LNCaP clone FGC (cell line): ENCODE measurements around the gene CCR6.

ENCODE experiments used
- DNase-seq: peaks from one replicate; pipeline ENCODE4 v3.0.0-alpha.2; 2011; ENCODE audit warnings: low read depth
- H3K4me3 ChIP-seq: 2 replicates; pipeline ENCODE4 v1.5.1; 2011; ENCODE audit warnings: mild to moderate bottlenecking, low read depth, low read length, control low read depth
- TF ChIP-seq, protein P1 (sequence below): IDR thresholded peaks from 2 replicates; pipeline ENCODE4 v1.5.1; 2012; ENCODE audit warnings: mild to moderate bottlenecking; ENCODE audit not compliant: control insufficient read depth, insufficient read depth; ENCODE audit errors: extremely low read depth

CCR6 gene

DNA sequence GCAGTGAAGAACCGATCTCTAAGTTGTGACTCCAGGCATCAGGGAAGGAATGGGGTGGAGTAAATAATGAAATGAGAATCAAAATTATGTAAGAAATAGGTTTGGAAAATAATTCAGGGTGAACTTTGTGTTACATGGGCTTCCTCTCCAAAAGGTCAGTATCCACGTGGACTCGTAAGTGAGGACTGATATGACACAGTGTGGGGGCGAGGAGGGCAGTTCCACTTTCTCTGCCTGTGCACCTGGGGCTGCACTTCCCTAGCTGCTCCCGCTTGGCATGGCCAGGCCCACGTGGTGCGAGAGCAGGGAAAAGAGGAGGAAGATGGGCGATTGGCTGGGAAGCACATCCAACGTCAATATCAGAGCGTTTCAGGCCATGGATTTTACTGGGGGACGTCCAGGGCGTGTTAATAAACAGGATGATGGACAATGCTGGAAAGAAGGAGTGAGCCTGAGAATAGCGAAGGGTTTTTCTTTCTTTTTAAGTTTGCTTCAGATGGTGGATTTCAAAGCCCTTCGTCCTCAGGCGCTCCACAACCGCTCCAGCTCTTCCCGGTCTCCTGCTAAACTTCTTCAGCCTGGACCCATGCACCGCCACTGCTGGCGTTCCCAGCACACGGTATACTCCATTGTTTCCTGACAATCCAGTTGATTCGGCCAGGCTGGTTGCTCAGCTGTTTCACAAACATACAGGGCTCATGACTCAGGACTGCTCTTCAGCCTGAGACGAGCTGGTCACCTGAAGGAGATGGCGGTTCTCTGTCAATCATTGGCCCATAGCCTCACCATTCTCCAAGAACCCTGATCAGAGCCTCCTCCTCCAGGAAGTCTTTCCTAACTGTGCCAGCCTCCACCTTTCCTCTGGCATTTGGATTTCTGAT lies 11.8 kb downstream of the CCR6 start:
- no peak overlapping the region for H3K4me3 ChIP-seq
- no peak for DNase-seq
- TF ChIP-seq, protein P1, sequence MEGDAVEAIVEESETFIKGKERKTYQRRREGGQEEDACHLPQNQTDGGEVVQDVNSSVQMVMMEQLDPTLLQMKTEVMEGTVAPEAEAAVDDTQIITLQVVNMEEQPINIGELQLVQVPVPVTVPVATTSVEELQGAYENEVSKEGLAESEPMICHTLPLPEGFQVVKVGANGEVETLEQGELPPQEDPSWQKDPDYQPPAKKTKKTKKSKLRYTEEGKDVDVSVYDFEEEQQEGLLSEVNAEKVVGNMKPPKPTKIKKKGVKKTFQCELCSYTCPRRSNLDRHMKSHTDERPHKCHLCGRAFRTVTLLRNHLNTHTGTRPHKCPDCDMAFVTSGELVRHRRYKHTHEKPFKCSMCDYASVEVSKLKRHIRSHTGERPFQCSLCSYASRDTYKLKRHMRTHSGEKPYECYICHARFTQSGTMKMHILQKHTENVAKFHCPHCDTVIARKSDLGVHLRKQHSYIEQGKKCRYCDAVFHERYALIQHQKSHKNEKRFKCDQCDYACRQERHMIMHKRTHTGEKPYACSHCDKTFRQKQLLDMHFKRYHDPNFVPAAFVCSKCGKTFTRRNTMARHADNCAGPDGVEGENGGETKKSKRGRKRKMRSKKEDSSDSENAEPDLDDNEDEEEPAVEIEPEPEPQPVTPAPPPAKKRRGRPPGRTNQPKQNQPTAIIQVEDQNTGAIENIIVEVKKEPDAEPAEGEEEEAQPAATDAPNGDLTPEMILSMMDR, result no peak

DNA sequence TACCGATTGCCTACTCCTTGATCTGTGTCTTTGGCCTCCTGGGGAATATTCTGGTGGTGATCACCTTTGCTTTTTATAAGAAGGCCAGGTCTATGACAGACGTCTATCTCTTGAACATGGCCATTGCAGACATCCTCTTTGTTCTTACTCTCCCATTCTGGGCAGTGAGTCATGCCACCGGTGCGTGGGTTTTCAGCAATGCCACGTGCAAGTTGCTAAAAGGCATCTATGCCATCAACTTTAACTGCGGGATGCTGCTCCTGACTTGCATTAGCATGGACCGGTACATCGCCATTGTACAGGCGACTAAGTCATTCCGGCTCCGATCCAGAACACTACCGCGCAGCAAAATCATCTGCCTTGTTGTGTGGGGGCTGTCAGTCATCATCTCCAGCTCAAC lies 13.5 kb downstream of the CCR6 start:
- TF ChIP-seq, protein P1, result no peak
- no peak for DNase-seq
- H3K4me3 ChIP-seq, result no peak overlapping the region

GRCh38 chr6:167137081-167137480 lies 14.2 kb downstream of the CCR6 start:
- TF ChIP-seq, protein P1, result no peak
- no peak overlapping the region for H3K4me3 ChIP-seq
- DNase-seq, result no peak

GRCh38 chr6:167137881-167138280 lies 15.0 kb downstream of the CCR6 start:
- DNase-seq, result no peak
- TF ChIP-seq, protein P1, result no peak

GRCh38 chr6:167139761-167140160 lies 16.9 kb downstream of the CCR6 start:
- TF ChIP-seq, protein P1, result no peak
- no peak overlapping the region for H3K4me3 ChIP-seq
- no peak for DNase-seq

More at GRCh38 chr6:167137881-167138280, 15.0 kb downstream of the CCR6 start:
- no peak overlapping the region for H3K4me3 ChIP-seq

- TF ChIP-seq, protein P1, result no peak
- no peak overlapping the region for H3K4me3 ChIP-seq
- DNase-seq, result no peak
Measured at GRCh38 chr6:167140589-167141474, 17.9 kb downstream of the CCR6 start.
